8988T (cell line): ENCODE data around the gene MCMBP.
"Not testable (repeated sequence)": the region's sequence is repeated elsewhere in the genome, so short reads cannot be mapped to it uniquely, and the experiment has no call there.

ENCODE experiments used
- DNase-seq: peaks from one replicate; pipeline ENCODE4 v3.0.0; 2011

The MCMBP gene

DNA sequence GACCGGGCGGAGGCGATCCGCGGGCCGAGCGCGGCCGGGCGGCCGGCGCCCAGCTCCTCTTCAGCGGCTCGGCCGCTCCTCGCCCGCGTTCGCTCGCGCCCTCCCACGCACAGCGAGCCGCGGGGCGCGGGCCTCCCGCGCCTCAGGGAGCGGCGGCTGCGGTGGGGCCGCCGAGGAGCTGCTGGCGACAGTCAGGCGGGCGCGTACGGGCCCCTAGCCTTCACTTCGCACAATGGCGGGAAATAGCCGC is at the start of gene MCMBP:
MCMBP (minus strand) TSS at position 234 of the 250 bp plus-strand sequence. CDS start 259 bp downstream, outside the sequence.
- DNase-seq: no peak

DNA sequence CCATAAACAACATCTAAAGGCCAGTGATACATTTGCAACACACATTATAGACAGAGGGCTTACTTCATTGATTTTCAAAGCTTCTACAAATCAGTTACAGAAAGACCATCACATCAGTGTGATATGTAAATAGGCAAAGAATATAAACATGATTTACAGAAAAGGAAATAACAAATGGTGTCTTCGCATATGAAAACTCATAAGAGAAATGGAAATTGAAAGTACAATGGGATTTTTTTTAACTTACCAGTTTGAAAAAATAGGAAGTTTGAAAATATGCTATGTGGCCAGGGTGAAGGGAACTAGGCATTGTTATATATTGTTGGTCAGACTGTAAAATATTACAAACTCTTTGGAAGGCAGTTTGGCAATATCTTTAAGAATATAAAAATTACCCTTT is 47.2 kb upstream of the MCMBP start:
- no peak for DNase-seq

GRCh38 chr10:119919271-119919670 is 46.6 kb upstream of the MCMBP start:
- no peak for DNase-seq

DNA sequence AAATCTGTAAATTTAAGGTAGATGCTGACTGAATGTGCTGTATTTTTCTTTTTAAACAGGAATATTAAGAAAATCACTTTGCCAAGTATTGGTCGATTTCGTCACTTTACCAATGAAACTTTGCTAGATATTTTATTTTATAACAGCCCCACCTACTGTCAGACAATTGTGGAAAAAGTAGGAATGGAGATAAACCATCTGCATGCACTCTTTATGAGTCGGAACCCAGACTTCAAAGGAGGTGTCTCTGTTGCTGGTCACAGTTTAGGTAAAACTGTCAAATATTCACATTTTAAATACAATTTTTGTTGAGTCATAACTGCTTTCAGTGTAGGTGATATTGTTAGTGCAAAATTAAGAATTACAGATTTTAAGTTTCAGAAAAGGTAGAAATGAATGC is 45.1 kb upstream of the MCMBP start:
- DNase-seq: no peak

GRCh38 chr10:119910689-119911088 is 38.0 kb upstream of the MCMBP start:
- no peak for DNase-seq

DNA sequence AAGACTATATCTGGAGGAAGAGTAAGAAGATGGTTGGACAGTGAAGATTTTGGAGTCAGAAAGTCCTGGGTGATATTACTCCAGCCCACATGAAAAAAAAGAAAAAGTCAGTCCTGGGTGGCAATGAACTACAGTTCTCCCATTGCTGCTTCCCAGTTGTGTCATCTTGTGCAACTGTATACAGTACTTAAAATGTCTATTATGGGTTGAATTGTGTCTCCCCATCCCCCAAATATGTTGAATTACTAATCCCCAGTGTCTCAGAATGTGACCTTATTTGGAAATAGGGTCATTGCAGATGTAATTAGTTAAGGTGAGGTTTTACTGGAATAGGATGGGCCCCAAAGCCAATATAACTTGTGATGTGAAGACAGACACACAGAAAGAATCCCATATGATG is 35.5 kb upstream of the MCMBP start:
- no peak for DNase-seq

- DNase-seq: not testable (repeated sequence)
Measured at GRCh38 chr10:119907695-119908094, 35.1 kb upstream of the MCMBP start.

- no peak for DNase-seq
Measured at GRCh38 chr10:119903946-119904666, 31.5 kb upstream of the MCMBP start.

DNA sequence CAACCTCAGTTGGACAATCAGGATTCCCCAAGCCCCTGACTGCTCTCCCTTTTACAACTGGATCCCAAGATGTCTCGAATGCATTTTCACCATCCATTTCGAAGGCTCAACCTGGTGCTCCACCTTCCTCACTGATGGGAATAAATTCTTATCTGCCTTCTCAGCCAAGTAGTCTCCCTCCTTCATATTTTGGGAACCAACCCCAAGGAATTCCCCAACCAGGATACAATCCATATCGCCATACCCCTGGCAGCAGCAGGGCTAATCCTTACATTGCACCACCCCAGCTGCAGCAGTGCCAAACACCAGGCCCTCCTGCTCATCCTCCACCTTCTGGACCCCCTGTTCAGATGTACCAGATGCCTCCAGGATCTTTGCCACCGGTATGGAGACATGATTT is 25.9 kb upstream of the MCMBP start:
- DNase-seq: no peak

- DNase-seq: no peak
Measured at GRCh38 chr10:119896937-119897770, 24.5 kb upstream of the MCMBP start.

DNA sequence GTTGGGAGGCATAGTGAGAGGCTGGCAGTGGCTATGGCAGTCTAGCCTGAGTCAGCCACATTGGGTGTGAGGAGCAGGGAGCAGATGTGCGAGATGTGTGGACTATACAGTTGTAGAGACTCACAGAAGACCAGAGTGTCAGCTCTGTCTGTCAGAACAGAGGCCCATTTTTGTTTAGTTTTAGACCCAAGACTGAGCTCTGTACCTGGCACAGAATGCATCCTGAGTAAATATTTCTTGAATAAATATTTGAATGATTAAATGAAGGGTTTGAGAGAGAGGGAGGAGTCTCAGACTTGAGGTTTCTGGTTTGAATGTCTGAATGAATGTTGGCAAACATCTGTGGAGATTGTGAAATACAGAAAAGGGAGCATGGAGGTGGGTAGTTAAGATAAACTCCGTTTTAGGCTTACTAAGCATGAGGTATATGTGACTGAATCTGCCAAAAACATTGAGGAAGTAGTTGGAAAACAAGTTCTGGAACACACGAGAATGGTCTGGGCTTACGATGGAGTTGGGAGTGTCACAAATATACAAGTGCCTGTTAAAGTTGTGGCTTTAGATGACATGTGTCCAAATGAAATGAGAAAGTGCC is 23.5 kb upstream of the MCMBP start:
- DNase-seq: no peak

DNA sequence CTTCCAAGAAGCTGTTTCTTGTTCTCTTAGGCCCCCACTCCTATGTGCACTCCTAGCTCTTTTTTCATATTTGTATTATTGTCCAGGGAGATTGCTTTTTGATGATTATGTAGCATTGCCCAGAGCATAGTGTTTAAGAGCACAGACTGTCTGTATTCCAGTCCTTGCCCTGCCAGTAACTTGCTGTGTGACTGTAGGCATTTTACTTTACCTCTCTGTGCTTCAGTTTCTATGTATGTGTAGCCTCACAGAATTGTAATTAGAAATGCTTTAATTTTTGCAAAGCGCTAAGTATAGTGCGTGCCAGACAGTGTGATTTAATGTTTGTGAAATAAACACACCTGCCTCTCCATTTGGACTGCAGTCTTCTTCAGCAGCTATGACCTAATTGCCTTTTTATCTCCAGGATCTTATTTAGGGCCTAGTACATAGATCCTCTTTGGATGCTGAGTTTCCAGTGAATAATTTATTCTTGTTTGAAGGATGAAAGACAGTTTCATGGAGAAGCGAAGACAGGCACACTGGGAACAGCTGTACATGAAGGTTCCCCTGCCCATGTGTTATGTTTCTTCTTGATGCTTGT is 21.3 kb upstream of the MCMBP start:
- DNase-seq: no peak

GRCh38 chr10:119893074-119893473 is 20.4 kb upstream of the MCMBP start:
- DNase-seq: no peak

- peak; percentile 75 for DNase-seq
Measured at GRCh38 chr10:119892188-119893065, 19.8 kb upstream of the MCMBP start, which contains the start of gene SEC23IP. SEC23IP (plus strand) TSS chr10:119892730; CDS start chr10:119892783, 53 bp downstream.

GRCh38 chr10:119891849-119892187 is 19.2 kb upstream of the MCMBP start:
- DNase-seq: not testable (repeated sequence)

- DNase-seq: not testable (repeated sequence)
Measured at GRCh38 chr10:119890307-119890706, 17.7 kb upstream of the MCMBP start.

DNA sequence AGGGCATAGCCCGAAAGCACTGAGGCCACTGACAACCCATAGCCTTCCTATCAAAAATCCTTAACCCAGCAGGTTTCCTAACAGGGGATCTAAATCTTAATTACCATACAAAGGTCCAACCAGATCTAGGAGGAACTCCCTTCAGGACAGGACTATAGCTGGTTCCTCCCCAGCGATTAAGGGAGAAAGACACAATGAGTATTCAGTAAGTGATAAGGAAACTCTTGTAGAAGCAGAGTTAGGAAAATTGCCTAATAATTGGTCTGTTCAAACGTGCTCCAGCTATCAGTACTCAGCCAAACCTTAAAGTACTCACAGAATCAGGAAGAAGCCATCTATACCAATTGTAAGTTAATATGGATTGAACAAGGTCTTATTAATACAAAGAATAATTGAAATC is 16.6 kb upstream of the MCMBP start:
- not testable (repeated sequence) for DNase-seq

- not testable (repeated sequence) for DNase-seq
Measured at GRCh38 chr10:119888715-119889114, 16.1 kb upstream of the MCMBP start.

DNA sequence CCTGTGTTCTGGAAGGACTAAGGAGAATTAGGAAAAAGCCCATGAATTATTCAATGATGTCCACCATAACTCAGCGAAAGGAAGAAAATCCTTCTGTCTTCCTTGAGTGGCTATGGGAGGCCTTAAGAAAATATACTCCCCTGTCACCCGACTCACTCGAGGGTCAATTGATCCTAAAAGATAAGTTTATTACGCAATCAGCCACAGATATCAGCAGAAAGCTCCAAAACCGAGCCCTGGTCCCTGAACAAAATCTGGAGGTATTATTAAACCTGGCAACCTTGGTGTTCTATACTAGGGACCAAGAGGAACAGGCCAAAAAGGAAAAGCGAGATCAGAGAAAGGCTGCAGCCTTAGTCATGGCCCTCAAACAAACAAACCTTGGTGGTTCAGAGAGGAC is 13.4 kb upstream of the MCMBP start:
- DNase-seq: not testable (repeated sequence)

DNA sequence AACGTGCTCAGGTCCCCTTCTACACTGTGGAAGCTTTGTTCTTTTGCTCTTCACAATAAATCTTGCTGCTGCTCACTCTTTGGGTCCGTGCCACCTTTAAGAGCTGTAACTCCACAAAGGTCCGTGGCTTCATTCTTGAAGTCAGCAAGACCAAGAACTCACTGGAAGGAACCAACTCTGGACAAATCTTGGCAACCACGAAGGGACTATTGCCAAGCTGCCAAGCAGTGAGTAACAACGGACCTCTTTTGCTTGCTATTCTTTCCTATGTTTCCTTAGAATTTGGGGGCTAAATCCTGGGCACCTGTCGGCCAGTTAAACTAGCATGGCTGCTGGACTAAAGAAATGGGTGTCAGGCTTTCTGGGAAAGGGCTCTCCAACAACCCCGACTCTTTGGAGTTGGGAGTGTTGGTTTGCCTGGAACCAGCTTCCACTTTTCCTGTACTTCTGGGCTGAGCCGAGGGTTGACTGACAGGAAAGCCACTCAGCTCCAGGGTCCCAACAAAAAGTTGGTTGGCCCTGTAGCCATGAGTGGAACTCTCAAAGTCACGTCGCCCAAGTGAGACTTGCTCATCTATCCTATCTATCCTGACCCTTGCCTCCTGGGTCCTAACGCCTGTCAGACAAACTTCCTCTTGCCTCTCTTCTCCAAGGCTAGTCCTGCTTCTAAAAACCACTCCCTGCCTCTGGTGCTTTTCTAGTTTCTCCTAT is 11.4 kb upstream of the MCMBP start:
- not testable (repeated sequence) for DNase-seq

GRCh38 chr10:119878524-119878923 is 5.9 kb upstream of the MCMBP start:
- DNase-seq: no peak
